HG03175 (cell line): ENCODE results near the gene XPNPEP2.
A peak's percentile ranks its signal among the peaks of the same experiment; 100 is the strongest.

Experiments
- ATAC-seq: cut with Tn5 transposase; IDR thresholded peaks from one replicate; pipeline ENCODE4 v1.9.1; 2021; ENCODE audit warnings: mild to moderate bottlenecking, moderate library complexity; ENCODE audit not compliant: unreplicated experiment

The XPNPEP2 gene

DNA sequence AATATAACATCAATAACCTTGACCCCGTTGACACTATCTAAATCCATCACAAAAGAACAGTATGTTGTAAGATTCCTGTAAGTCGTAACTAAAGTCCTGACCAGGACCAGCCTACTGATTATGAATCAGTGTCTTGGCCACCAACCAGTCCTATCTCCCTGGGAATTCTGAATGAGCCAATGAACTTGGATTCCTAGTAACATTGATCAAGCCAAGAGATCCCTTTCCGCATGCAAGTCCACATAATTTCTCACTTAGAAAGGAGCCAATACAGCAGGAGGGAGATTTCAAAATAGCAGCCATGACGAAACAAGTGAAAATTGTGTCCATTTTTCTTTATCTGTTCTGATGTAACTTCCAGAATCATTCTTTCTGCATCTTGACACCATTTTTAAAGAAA, 9.5 kb downstream of the XPNPEP2 start:
- no peak for ATAC-seq

DNA sequence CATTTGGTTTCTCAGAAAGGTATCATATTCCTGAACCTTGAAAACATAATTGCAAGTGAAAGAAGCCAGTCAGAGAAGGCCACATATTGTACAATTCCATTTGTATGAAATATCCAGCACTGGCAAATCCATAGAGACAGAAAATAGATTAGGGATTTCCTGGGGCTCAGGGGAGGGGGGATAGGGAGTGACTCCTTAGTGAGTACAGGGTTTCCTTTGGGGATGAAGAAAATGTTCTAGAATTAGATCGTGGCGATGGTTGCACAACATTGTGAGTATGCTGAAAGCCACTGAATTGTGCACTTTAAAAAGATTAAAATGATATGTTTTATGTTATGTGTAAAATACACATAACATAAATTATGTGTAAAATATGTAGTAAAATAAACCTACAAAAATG, 10.3 kb downstream of the XPNPEP2 start:
- no peak for ATAC-seq

GRCh38 chrX:129750971-129751370, 12.2 kb downstream of the XPNPEP2 start:
- ATAC-seq, result no peak

- ATAC-seq, result no peak
Measured at GRCh38 chrX:129754056-129755024, 15.6 kb downstream of the XPNPEP2 start.

- ATAC-seq, result no peak
Measured at GRCh38 chrX:129755779-129756650, 17.2 kb downstream of the XPNPEP2 start.

- ATAC-seq, result peak; percentile 39
Measured at GRCh38 chrX:129759576-129760061, 20.8 kb downstream of the XPNPEP2 start.

DNA sequence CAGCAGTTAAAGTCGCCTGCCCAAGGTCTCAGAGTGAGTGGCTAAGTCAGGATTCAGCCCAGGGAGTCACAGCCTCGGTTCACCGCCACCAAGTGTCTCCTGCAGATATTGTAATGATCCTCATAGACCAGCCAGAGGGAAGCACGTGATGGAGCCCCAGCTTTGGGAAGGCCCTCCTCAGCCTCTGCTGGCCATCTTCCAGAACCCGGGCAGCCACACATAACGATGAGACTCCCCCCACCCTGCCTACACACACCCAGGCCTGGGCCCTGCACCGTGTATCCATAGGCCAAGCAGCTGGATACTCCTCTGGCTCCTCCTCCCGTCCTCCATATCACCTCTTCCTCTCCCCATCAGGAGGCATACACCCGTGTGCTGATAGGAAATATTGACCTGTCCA, 21.4 kb downstream of the XPNPEP2 start:
- ATAC-seq, result no peak

DNA sequence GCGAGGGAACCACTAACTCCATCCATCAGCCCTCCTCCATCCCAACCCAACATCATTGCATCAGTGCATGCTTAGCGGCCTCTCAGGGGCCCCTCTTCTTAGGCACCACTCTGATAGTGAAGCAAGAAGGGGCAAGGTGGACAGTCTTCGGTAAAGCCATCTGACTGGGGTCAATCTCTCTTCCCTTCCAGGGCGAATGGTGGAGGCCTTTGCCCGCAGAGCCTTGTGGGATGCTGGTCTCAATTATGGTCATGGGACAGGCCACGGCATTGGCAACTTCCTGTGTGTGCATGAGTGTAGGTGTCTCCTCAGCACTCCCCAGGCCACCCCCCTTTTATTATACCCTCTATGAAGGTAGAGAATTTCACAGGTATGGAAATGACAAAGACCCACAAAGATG, 22.2 kb downstream of the XPNPEP2 start:
- ATAC-seq, result no peak

- no peak for ATAC-seq
Measured at GRCh38 chrX:129761596-129761995, 22.8 kb downstream of the XPNPEP2 start.

DNA sequence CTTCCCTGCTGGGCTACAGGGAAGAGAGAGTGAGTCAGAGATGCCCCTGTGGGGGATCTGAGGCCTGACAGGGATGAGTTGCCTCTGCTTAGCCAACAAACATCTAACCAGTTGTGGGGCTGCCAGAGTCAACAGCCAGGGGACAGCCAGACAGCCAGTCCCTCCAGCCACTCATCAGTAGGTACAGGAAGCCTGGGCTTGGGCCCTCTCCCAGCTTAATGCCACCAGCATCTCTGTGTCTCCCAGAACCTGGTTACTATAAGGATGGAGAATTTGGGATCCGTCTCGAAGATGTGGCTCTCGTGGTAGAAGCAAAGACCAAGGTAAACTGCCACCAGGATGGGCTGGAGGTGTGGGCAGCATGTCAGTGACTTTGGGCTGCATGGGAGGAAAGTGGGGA, 23.7 kb downstream of the XPNPEP2 start:
- ATAC-seq, result no peak

- ATAC-seq, result no peak
Measured at GRCh38 chrX:129763666-129764065, 24.9 kb downstream of the XPNPEP2 start.

DNA sequence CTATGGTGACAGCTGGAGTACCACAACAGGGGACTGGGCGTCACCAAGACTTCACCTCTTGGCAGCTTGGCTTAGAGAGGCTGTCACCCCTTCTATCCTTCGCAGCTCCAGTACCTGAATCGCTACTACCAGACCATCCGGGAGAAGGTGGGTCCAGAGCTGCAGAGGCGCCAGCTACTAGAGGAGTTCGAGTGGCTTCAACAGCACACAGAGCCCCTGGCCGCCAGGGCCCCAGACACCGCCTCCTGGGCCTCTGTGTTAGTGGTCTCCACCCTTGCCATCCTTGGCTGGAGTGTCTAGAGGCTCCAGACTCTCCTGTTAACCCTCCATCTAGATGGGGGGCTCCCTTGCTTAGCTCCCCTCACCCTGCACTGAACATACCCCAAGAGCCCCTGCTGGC, 29.4 kb downstream of the XPNPEP2 start:
- ATAC-seq, result no peak

- no peak for ATAC-seq
Measured at GRCh38 chrX:129768586-129769466, 30.0 kb downstream of the XPNPEP2 start.

GRCh38 chrX:129769467-129770154, 30.8 kb downstream of the XPNPEP2 start:
- peak; percentile 40 for ATAC-seq

DNA sequence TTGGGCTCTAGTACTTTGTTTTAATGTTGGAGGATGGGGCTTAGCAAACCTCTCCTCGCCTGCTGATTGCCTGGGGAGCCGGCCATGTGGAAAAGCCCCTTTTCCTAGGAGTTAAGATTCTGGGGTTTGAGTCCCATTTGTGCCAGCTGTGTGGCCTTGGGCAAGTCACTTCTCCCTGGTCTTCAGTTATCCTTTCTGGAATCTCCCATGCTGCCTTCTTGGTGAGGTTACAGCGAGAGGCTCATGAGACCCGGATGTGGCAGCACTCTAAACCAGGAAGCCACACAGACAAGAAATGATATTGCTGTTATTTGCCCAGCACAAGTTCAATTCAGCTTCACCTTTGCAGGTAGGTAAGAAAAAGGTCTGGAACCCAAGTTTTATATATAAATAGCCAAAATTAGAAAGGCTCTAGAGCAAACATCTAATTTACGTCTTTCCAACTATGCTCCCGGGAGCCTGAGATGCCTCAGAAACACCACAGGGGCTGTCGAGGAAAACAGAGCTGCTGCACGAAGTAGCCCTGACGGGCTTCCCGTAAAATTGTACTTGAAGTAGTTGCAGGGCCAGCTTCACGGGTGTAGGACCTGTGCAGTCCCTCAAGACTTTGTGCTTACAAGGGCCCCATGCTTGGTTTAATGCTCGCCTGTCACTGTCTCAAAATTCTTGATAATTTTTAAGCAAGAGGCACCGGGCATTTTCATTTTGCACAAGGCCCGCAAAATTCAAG, 32.7 kb downstream of the XPNPEP2 start:
- no peak for ATAC-seq

DNA sequence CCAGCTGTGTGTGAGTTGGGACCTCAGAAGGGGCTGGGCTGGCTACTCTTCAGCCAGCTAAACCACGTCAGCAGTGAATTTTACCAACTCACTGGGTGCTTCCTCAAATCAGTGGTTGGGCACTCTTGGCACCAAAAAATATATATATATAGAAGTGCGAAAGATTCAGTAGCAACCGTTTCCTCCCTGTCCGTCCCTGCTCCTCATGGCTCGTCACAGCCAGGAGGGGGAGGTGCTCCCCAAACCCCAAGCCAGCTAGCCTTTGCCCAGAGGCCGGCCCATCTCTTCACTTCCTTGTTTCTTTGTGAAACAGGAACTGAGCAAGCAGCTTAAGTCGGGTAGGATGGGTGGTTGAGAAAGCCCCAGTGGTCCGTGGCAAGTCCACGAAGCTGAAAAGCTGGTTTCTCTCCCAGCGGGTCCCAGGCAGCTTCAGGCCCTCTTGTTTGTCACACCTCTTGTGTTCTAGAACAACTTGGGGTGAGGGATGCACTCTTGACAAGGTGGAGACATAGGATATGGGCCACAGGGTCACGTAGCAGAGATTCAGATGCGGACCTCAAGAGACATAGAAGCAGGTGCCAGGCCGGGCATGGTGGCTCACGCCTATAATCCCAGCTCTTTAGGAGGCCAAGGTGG, 34.1 kb downstream of the XPNPEP2 start:
- ATAC-seq, result peak; percentile 61

- no peak for ATAC-seq
Measured at GRCh38 chrX:129773649-129774458, 35.1 kb downstream of the XPNPEP2 start.
